Kidney (tissue), 14 donors: ENCODE data around the gene RNF13. TPM values are rescaled to one million over a fixed set of nuclear protein-coding genes. Genes with fewer than 3 reads are reported as not detected.

ENCODE experiments used
- DNase-seq, 5 donors: peaks; one replicate each; pipeline ENCODE4 v3.0.0-alpha.2; 2013 to 2020
- FAIRE-seq: peaks from 2 replicates; lab custom pipeline; 2012; peaks lifted over from hg19 to GRCh38; lab: Jason Lieb, UNC
- H3K27ac ChIP-seq, 2 donors: one replicate each; pipeline ENCODE4 v1.7.0; 2013; ENCODE audit warnings: low read depth in 2 of 2, low read length in 2 of 2, inconsistent platforms in 1 of 2
- H3K27me3 ChIP-seq: one replicate; pipeline ENCODE4 v1.7.1; 2013; ENCODE audit warnings: low read length, inconsistent platforms; ENCODE audit not compliant: control insufficient read depth, insufficient read depth
- H3K36me3 ChIP-seq, 3 donors: one replicate each; pipeline versions ENCODE4 v1.7.0 to v1.7.1; 2013; ENCODE audit warnings: low read length in 3 of 3, control low read depth in 1 of 3, inconsistent platforms in 1 of 3; ENCODE audit not compliant: insufficient read depth in 3 of 3, control insufficient read depth in 2 of 3
- H3K4me1 ChIP-seq, 3 donors: one replicate each; pipeline versions ENCODE4 v1.7.0 to v1.7.1; 2013; ENCODE audit warnings: low read length in 3 of 3, inconsistent platforms in 1 of 3, low read depth in 1 of 3; ENCODE audit not compliant: control insufficient read depth in 2 of 3, insufficient read depth in 2 of 3
- H3K4me3 ChIP-seq, 3 donors: one replicate each; pipeline versions ENCODE4 v1.7.0 to v1.8.1; 2013; ENCODE audit warnings: low read length in 3 of 3, control low read depth in 1 of 3, inconsistent platforms in 1 of 3
- H3K9ac ChIP-seq, 3 donors: one replicate each; pipeline versions ENCODE4 v1.7.0 to v1.7.1; 2013; ENCODE audit warnings: low read length in 3 of 3, control low read depth in 1 of 3, inconsistent platforms in 1 of 3
- H3K9me3 ChIP-seq, 3 donors: one replicate each; pipeline versions ENCODE4 v1.7.0 to v1.7.1; 2013; ENCODE audit warnings: low read length in 3 of 3, control low read depth in 1 of 3, inconsistent platforms in 1 of 3; ENCODE audit not compliant: control insufficient read depth in 2 of 3, insufficient read depth in 1 of 3
- intact Hi-C: fragments of 100-400 bp; cut with DNase I; formaldehyde crosslinking; loops from one replicate; pipeline ENCODE4 v1.11.1; 2022
- polyA plus RNA-seq: library from polyadenylated mRNA; stranded (reverse); fragments of 350-450 nt; fragmentation: Illumina TruSeq; extraction: RNeasy Lipid Tissue Mini Kit (QIAGEN cat#74804); gene quantifications from one replicate; pipeline ENCODE4 v1.2.3, GENCODE V29; 2014; ENCODE audit warnings: low read depth, low replicate concordance; ENCODE audit not compliant: insufficient read depth
- total RNA-seq: library from RNA; stranded (reverse); fragmentation: NEBNext Ultra II Directional; extraction: Animal tissue kit (Norgen Biotek cat#: 25700); gene quantifications from one replicate; pipeline ENCODE4 v1.2.1, GENCODE V29; 2021
- TF ChIP-seq, protein P1 (sequence below): IDR thresholded peaks from 3 replicates; pipeline ENCODE4 v1.5.1; 2012; ENCODE audit warnings: mild to moderate bottlenecking, moderate library complexity, borderline replicate concordance; ENCODE audit not compliant: insufficient read depth; ENCODE audit errors: extremely low read depth
- donor health status: control.
- donor health status: control.
- donor health status: control.
- donor health status: control.
- donor health status: control.
- donor health status: DM: yes; HTN: yes; CAD: no.
- donor health status: Normal renal cell carcinoma (clear cell type).

The RNF13 gene
- total and polyA plus RNA-seq, 2 donors from 2014 or later, result 54.1 to 87.1 TPM

DNA sequence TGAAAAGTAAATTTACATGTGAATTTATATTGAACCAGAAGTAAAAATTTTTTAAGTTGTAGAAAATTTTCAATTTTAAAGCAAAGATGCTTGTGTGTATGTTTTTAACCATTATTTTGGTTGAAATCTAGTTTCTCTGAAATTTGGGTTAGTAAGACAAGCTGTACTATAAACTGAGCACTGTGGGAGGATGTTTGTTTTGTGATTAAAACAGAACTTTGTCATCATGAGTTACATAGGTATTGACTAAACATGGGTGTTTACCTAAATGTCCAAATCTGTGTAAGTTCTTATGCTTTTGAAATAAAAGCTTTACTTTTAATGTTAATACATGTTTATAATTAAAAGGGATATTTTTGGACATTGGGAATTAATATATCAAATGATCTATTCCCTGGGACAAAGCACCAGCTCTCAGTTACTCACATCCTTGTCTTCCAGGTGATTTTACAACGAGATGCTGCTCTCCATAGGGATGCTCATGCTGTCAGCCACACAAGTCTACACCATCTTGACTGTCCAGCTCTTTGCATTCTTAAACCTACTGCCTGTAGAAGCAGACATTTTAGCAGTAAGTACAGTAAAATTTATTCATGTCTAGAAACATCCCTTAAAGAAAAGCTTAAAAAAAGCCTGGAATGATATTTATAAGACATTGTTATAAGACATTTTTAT lies 32.7 kb downstream of the RNF13 start:
- Histone ChIP-seq H3K4me1 (peaks cover 0 to 17% (median 0%) of the 10 kb centered on the region in 3 donors), H3K9ac (no peak overlapping the region), H3K9me3 (no peaks in the 10 kb centered on the region), H3K27me3 (no peaks in the 10 kb centered on the region), H3K4me3 (no peak overlapping the region), H3K27ac (no peak overlapping the region), H3K36me3 (peaks cover 0 to 2% (median 2%) of the 10 kb centered on the region in 3 donors)
- DNase-seq, result no peak
- FAIRE-seq, result no peak
- TF ChIP-seq, protein P1, sequence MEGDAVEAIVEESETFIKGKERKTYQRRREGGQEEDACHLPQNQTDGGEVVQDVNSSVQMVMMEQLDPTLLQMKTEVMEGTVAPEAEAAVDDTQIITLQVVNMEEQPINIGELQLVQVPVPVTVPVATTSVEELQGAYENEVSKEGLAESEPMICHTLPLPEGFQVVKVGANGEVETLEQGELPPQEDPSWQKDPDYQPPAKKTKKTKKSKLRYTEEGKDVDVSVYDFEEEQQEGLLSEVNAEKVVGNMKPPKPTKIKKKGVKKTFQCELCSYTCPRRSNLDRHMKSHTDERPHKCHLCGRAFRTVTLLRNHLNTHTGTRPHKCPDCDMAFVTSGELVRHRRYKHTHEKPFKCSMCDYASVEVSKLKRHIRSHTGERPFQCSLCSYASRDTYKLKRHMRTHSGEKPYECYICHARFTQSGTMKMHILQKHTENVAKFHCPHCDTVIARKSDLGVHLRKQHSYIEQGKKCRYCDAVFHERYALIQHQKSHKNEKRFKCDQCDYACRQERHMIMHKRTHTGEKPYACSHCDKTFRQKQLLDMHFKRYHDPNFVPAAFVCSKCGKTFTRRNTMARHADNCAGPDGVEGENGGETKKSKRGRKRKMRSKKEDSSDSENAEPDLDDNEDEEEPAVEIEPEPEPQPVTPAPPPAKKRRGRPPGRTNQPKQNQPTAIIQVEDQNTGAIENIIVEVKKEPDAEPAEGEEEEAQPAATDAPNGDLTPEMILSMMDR, result no peak
- intact Hi-C loops, result no loop called here

DNA sequence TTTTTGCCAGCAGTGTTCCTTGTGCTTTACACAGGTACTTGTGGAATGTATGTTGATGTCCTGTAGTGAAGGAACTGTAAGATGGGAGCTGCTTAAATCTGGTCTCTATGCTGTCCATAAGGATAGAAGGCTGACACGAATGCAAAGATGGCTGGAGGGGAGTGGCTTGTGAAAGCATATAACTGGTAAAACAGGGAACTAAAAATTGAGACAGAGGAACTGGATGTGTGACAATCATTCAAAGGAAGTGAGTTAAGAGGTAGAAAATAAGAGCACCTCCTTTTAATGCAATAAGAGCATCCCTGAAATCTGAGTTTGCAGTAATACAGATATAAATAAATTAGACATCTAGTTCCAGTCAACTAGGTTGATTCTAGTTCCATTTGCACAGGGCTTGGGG lies 35.2 kb downstream of the RNF13 start:
- DNase-seq (no peak), FAIRE-seq (no peak)
- TF ChIP-seq, protein P1, result no peak
- Histone ChIP-seq H3K27ac (no peak overlapping the region), H3K4me1 (peaks cover 0 to 11% (median 4%) of the 10 kb centered on the region in 3 donors), H3K9me3 (no peaks in the 10 kb centered on the region), H3K4me3 (no peak overlapping the region), H3K36me3 (peaks cover 0 to 6% (median 2%) of the 10 kb centered on the region in 3 donors), H3K27me3 (no peaks in the 10 kb centered on the region), H3K9ac (no peak overlapping the region)
- intact Hi-C loops, result no loop called here

DNA sequence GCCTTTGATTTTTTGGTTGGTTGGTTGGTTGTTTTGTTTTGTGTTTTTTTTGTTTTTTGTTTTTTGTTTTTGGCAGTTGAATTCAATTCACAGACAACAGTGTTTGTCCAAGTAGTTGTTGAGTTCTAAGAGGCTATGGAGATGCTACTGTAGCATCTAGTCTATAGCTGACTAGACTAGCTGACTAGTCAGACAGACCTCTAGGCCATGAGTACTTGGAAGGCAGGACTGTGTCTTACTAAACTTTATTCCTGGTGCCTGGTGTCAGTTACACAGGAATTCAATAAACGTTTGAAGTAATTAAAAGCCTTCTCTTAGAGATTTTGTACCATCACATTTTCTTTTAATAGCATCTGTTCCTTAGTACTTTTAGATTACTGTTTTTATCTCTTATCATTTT lies 35.7 kb downstream of the RNF13 start:
- Histone ChIP-seq H3K36me3 (peaks cover 0 to 6% (median 2%) of the 10 kb centered on the region in 3 donors), H3K27me3 (no peaks in the 10 kb centered on the region), H3K27ac (no peak overlapping the region), H3K4me3 (no peak overlapping the region), H3K9me3 (no peaks in the 10 kb centered on the region), H3K4me1 (peaks cover 0 to 7% (median 4%) of the 10 kb centered on the region in 3 donors), H3K9ac (no peak overlapping the region)
- TF ChIP-seq, protein P1, result no peak
- FAIRE-seq, result no peak
- DNase-seq, result no peak
- intact Hi-C loops, result no loop called here
